Measurements from ENCODE around the gene RBM4.

GRCh38 chr11:66641834-66642233 is 3.3 kb downstream of the RBM4 start:
- TF ChIP-seq CTCF (conservative IDR thresholded peaks at IDR 0.05; ENCODE audit: low read depth, low read length) (no peak), EZH2 (IDR thresholded peaks at IDR 0.05; ENCODE audit: low read length, unreplicated experiment) (no peak)
